NB4 (cell line): ENCODE measurements around the gene BRPF3.

Experiments used
- DNase-seq: peaks from one replicate; pipeline ENCODE4 v3.0.0; 2010; ENCODE audit warnings: low read depth
- H3K4me3 ChIP-seq: one replicate; pipeline ENCODE4 v1.5.1; 2011; ENCODE audit warnings: mild to moderate bottlenecking, low read depth, low read length, moderate library complexity
- MYC ChIP-seq: IDR thresholded peaks from 2 replicates; pipeline ENCODE4 v1.6.1; 2011; ENCODE audit warnings: low read depth, low read length
- POLR2A ChIP-seq: IDR thresholded peaks from 2 replicates; pipeline ENCODE4 v1.6.1; 2011; ENCODE audit warnings: mild to moderate bottlenecking; ENCODE audit not compliant: insufficient read length; ENCODE audit errors: extremely low read depth
- TF ChIP-seq, protein P1 (sequence below): IDR thresholded peaks from one replicate; pipeline ENCODE4 v1.5.1; 2012; ENCODE audit warnings: low read depth, low read length
- TF ChIP-seq, protein P2 (sequence below): IDR thresholded peaks from 2 replicates; pipeline ENCODE4 v1.6.1; 2011; ENCODE audit warnings: low read depth, low read length

Gene BRPF3

DNA sequence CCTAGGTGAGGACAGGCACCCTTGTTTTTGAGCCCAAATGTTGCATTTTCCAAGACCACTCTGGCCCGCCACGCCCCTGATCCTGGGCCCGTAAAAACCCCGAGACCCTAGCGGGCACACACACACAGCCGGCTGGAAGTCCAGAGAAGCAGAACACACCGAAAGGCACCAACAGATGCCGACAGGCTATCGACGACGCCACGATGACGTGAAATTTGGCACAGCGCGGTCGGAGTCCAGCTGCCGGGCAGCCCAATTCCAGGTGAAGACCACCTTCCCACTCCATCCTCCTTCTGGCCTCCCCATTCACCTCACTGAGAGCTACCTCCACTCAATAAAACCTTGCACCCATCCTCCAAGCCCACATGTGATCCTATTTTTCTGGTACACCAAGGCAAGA is 39.3 kb downstream of the BRPF3 start:
- DNase-seq: no peak
- TF ChIP-seq, protein P1, sequence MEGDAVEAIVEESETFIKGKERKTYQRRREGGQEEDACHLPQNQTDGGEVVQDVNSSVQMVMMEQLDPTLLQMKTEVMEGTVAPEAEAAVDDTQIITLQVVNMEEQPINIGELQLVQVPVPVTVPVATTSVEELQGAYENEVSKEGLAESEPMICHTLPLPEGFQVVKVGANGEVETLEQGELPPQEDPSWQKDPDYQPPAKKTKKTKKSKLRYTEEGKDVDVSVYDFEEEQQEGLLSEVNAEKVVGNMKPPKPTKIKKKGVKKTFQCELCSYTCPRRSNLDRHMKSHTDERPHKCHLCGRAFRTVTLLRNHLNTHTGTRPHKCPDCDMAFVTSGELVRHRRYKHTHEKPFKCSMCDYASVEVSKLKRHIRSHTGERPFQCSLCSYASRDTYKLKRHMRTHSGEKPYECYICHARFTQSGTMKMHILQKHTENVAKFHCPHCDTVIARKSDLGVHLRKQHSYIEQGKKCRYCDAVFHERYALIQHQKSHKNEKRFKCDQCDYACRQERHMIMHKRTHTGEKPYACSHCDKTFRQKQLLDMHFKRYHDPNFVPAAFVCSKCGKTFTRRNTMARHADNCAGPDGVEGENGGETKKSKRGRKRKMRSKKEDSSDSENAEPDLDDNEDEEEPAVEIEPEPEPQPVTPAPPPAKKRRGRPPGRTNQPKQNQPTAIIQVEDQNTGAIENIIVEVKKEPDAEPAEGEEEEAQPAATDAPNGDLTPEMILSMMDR: no peak
- TF ChIP-seq MYC (no peak), POLR2A (no peak)
- TF ChIP-seq, protein P2, sequence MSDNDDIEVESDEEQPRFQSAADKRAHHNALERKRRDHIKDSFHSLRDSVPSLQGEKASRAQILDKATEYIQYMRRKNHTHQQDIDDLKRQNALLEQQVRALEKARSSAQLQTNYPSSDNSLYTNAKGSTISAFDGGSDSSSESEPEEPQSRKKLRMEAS: no peak
- H3K4me3 ChIP-seq: no peak overlapping the region

DNA sequence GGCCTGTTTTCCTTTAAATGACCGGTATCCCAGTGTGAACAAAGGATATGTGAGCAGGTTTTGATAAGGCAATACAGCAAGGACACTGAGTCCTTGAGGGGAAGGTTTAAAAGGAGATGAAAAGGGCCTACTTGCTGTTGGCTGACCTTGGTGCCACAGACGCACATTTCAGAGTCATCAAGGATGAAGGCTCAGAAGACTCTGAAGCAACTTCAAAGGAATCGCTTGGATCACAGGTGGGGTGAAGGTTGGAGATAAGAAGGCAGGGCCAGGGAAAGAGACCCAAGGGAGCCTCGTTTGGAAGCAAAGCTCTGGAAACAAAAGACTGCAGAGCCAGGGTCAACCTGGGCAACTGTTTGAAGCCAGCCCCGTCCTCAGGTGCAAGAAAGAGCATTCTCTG is 43.2 kb downstream of the BRPF3 start:
- no peak overlapping the region for H3K4me3 ChIP-seq
- no peak for DNase-seq
- TF ChIP-seq, protein P1: no peak
- TF ChIP-seq POLR2A (no peak), MYC (no peak)
- TF ChIP-seq, protein P2: no peak

DNA sequence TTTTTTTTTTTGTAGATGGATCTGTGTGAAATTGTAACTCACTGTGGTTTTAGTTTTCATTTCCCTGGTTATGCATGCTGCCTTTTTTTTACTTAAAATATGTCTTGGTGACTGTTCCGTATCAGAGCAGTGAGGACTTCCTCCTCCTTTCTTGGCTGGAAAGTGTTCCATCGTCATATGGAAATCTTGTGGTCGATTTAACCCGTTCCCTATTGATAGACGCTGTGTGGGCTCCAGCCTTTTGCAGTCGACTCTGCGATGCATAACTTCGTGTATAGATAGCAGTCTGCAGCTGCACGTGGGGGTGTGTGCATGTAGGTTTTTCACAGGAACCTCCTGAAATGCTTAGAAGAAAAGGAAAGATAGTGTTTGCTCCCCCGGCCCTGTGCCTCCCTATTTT is 45.2 kb downstream of the BRPF3 start:
- TF ChIP-seq POLR2A: no peak
- TF ChIP-seq, protein P2: peak; percentile 12; the same call in 1 of the 2 replicates
- TF ChIP-seq, protein P1: no peak
- no peak for TF ChIP-seq MYC
- peak; percentile 67 for DNase-seq
- no peak overlapping the region for H3K4me3 ChIP-seq

DNA sequence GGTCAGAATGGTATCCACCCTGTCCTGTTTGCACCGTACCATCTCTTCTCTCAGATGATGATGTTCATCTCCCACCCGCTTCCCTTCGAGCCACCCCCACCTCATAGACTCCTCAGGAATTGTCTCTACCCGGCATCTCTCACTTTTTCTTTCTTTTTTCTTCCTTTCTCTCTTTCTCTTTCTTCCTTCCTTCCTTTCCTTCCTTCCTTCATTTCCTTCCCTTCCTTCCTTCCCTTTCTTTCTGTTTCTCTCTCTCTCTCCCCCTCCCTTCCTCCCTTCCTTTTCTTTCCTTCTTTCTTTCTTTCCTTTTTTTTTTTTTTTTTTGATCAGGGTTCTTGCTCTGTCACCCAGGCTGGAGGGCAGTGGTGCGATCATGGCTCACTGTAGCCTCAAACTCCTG is 45.6 kb downstream of the BRPF3 start:
- no peak overlapping the region for H3K4me3 ChIP-seq
- TF ChIP-seq MYC (no peak), POLR2A (no peak)
- TF ChIP-seq, protein P1: no peak
- TF ChIP-seq, protein P2: no peak
- DNase-seq: no peak

DNA sequence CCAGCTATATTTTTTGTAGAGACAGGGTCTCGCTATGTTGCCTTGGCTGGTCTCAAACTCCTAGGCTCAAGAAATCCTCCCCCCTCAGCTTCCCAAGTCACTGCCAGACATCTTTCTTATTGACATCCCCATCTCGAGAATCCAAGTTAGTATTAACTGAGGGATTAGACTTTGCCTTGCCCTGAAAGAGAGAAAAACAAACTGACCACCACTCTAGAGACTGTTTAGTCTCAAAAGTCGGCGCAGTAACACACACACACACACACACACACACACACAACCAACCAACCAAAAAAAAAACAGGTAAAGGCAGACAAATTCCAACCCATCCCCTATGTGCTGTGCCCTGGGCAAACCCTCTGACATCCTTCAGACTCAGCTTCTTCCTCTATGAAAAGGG is 46.1 kb downstream of the BRPF3 start:
- H3K4me3 ChIP-seq: no peak overlapping the region
- TF ChIP-seq POLR2A: no peak
- no peak for TF ChIP-seq MYC
- TF ChIP-seq, protein P1: no peak
- TF ChIP-seq, protein P2: no peak
- no peak for DNase-seq
